Measurements from ENCODE around the gene NDUFB6. TPM values are rescaled to one million over a fixed set of nuclear protein-coding genes. Genes with fewer than 3 reads are reported as not detected.
A peak's percentile ranks its signal among the peaks of the same experiment; 100 is the strongest.

Gene NDUFB6
- total RNA-seq, 4 donors from 2014 or later = 38.5 to 52.5 (median 48.6) TPM

DNA sequence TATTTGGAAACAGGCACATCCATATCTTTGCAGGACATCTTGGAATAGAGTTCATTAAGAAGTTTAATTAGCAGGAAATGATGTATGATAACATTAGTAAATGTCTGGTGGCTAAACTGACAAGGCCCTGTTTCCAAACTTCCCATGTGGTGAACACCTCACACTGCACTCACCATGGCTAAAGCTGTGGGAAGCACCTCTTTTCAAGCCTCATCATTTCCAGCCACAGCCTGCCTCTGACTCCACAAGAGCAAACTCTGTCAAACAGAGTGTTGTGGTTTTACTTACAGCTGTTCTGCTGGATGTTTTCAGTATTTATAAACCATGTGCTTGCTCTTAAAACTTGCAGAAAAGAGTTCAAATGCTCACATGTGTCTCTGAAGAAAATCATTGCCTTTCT, 14.9 kb upstream of the NDUFB6 start:
- Histone ChIP-seq H3K4me3 (no peak overlapping the region), H3K9me3 (no peaks in the 10 kb centered on the region), H3K4me1 (no peaks in the 10 kb centered on the region), H3K27ac (replicated peaks in 1 of 4) (no peak overlapping the region), H3K36me3 (no peaks in the 10 kb centered on the region), H3K27me3 (peaks cover 0 to 8% (median 0%) of the 10 kb centered on the region in 4 donors)
- intact Hi-C loops (cut with DNase I) = no loop called here
- no peak for DNase-seq (ENCODE audit: extremely low spot score)
- TF ChIP-seq POLR2A (IDR thresholded peaks at IDR 0.05; ENCODE audit: low read depth) = no peak
- TF ChIP-seq POLR2AphosphoS5 (IDR thresholded peaks at IDR 0.05) = no peak
- no peak for TF ChIP-seq EP300 (IDR thresholded peaks at IDR 0.05)
- TF ChIP-seq, protein P1, sequence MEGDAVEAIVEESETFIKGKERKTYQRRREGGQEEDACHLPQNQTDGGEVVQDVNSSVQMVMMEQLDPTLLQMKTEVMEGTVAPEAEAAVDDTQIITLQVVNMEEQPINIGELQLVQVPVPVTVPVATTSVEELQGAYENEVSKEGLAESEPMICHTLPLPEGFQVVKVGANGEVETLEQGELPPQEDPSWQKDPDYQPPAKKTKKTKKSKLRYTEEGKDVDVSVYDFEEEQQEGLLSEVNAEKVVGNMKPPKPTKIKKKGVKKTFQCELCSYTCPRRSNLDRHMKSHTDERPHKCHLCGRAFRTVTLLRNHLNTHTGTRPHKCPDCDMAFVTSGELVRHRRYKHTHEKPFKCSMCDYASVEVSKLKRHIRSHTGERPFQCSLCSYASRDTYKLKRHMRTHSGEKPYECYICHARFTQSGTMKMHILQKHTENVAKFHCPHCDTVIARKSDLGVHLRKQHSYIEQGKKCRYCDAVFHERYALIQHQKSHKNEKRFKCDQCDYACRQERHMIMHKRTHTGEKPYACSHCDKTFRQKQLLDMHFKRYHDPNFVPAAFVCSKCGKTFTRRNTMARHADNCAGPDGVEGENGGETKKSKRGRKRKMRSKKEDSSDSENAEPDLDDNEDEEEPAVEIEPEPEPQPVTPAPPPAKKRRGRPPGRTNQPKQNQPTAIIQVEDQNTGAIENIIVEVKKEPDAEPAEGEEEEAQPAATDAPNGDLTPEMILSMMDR (IDR thresholded peaks at IDR 0.05) = no peak

DNA sequence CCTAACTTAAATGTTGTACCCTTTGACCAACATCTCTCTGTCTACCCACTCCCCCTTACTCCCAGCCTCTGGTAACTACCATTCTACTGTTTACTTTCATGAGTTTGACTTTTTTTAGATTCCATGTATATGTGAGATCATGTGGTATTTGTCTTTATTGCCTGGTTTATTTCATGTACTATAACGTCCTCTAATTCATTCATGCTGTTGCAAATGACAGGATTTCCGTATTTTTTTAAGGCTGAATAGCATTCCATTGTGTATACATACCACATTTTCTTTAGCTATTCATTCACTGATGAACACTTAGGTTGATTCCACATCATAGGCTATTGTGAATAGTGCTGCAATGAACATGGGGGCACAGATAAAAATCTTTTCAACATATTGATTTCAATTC, 11.8 kb upstream of the NDUFB6 start:
- H3K9me3 ChIP-seq = no peaks in the 10 kb centered on the region
- H3K36me3 ChIP-seq = no peaks in the 10 kb centered on the region
- intact Hi-C loops (cut with DNase I) = loop anchor here (5.0 kb wide), 1 partner anchor 383 kb away; no protein-coding TSS in a partner anchor
- H3K4me3 ChIP-seq = no peak overlapping the region
- DNase-seq (ENCODE audit: extremely low spot score) = no peak
- H3K4me1 ChIP-seq = no peaks in the 10 kb centered on the region
- H3K27ac ChIP-seq (replicated peaks in 1 of 4) = no peak overlapping the region
- H3K27me3 ChIP-seq = peaks cover 0 to 11% (median 0%) of the 10 kb centered on the region in 4 donors
- 31% methylated on average over 2 of the region's 2 CpGs for WGBS
- TF ChIP-seq POLR2AphosphoS5 (IDR thresholded peaks at IDR 0.05) = no peak
- no peak for TF ChIP-seq POLR2A (IDR thresholded peaks at IDR 0.05; ENCODE audit: low read depth)
- TF ChIP-seq EP300 (IDR thresholded peaks at IDR 0.05) = no peak
- TF ChIP-seq, protein P1 (IDR thresholded peaks at IDR 0.05) = no peak

DNA sequence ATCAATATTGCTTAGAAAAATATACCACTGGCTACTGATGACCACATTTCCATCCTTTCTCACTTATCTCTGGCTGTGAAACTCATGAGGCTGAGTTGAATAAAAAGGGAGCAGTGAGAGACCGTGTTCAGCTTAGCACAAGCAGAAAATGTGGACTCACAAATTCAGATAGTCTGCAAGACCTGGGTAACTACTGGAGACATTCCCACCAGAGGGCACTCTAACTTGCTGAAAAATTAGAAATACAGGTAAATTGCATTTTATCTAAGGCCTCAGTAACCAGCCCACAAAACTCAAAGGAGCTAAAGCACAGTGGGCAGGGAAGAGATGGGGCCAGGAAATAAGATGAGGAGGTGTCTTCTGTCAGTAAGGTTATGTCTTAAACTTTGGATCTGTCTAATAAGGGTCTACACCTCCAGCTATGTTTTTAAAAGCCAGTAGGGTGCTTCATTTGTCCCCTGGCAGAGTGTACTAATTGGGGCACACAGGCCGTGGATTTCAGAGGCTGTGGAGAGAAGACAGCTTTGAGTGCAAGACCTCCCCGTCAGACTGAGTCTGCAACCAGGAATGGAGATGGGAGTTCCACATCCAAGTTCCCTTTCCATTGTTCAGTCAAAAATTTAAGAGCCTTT, 8.7 kb upstream of the NDUFB6 start:
- H3K4me3 ChIP-seq = no peak overlapping the region
- intact Hi-C loops (cut with DNase I) = loop anchor here (2.0 to 5.0 kb wide), 2 partner anchors 151 to 386 kb away; no protein-coding TSS in a partner anchor
- peaks cover 0 to 3% (median 0%) of the 10 kb centered on the region in 4 donors for H3K27me3 ChIP-seq
- H3K36me3 ChIP-seq = no peaks in the 10 kb centered on the region
- no peaks in the 10 kb centered on the region for H3K9me3 ChIP-seq
- DNase-seq (ENCODE audit: extremely low spot score) = no peak
- peaks cover 0 to 8% (median 4%) of the 10 kb centered on the region in 4 donors for H3K4me1 ChIP-seq
- no peak overlapping the region for H3K27ac ChIP-seq (replicated peaks in 1 of 4)
- TF ChIP-seq, protein P1 (IDR thresholded peaks at IDR 0.05) = peak in 2 of 3 experiments; percentile 40 to 45
- no peak for TF ChIP-seq POLR2A (IDR thresholded peaks at IDR 0.05; ENCODE audit: low read depth)
- WGBS = 41% methylated on average over 3 of the region's 3 CpGs

DNA sequence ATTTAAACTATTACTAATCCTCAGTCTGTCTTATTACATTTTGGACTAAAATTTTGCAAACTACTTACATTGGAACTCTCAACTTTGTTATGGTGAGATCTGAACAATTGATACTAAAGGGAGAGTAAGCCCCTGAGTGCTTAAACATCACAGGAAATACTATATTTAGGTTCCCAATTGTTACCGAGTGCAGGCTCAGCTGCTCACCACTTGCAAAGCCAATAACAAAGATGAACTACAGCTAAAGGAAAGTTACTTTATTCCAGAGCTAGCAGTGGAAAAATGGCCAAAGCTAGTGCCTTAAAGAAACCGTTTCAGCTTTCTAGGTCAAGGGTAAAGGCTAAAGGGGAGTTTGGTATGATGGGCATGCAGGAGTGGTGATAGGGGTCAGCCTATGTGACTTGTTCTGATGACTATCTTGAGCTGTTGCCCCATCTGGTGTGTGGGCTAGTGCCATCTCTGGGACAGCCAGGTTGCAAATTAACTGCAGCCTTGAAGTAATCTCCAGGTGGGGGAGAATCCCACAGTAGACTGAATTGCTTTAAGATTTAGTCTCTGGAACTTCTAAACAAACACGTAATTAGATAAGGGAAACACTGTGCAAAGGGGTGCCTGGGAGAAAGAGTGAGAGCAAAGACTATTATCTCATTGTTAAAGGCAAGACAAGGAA, 7.8 kb upstream of the NDUFB6 start:
- DNase-seq (ENCODE audit: extremely low spot score) = no peak
- no peaks in the 10 kb centered on the region for H3K9me3 ChIP-seq
- TF ChIP-seq POLR2AphosphoS5 (IDR thresholded peaks at IDR 0.05) = no peak
- TF ChIP-seq, protein P1 (IDR thresholded peaks at IDR 0.05) = no peak
- no peak for TF ChIP-seq POLR2A (IDR thresholded peaks at IDR 0.05; ENCODE audit: low read depth)
- TF ChIP-seq EP300 (IDR thresholded peaks at IDR 0.05) = no peak
- no peaks in the 10 kb centered on the region for H3K36me3 ChIP-seq
- no peak overlapping the region for H3K4me3 ChIP-seq
- no peak overlapping the region for H3K27ac ChIP-seq (replicated peaks in 1 of 4)
- H3K4me1 ChIP-seq = peaks cover 0 to 8% (median 4%) of the 10 kb centered on the region in 4 donors
- peaks cover 0 to 3% (median 0%) of the 10 kb centered on the region in 4 donors for H3K27me3 ChIP-seq
- intact Hi-C loops (cut with DNase I) = loop anchor here (2.0 to 5.0 kb wide), 2 partner anchors 150 to 387 kb away; no protein-coding TSS in a partner anchor
- 18% methylated on average over 3 of the region's 3 CpGs for WGBS

Measured in esophagus muscularis mucosa (tissue), 4 donors.